Vagina (tissue), 2 donors: ENCODE results near the gene CLEC10A. TPM values are rescaled to one million over a fixed set of nuclear protein-coding genes. Genes with fewer than 3 reads are reported as not detected.

ENCODE experiments used
- DNase-seq, 2 donors: peaks; one replicate each; pipeline ENCODE4 v3.0.0-alpha.2; 2017; ENCODE audit errors: extremely low spot score in 2 of 2
- H3K27ac ChIP-seq: fragments of 200-600 bp; sonication (generic); one replicate; pipeline ENCODE4 v1.5.1; 2019
- H3K27me3 ChIP-seq: fragments of 200-600 bp; sonication (generic); one replicate; pipeline ENCODE4 v1.5.1; 2019
- H3K36me3 ChIP-seq, 2 donors: fragments of 200-600 bp; sonication (generic); one replicate each; pipeline ENCODE4 v1.5.1; 2017 to 2019
- H3K4me1 ChIP-seq: fragments of 200-600 bp; sonication (generic); one replicate; pipeline ENCODE4 v1.5.1; 2019
- H3K4me3 ChIP-seq, 2 donors: fragments of 200-600 bp; sonication (generic); 1 replicate in 1 of 2; 2 replicates in 1 of 2; pipeline ENCODE4 v1.5.1; 2016 to 2019
- H3K9me3 ChIP-seq: fragments of 200-600 bp; sonication (generic); one replicate; pipeline ENCODE4 v1.5.1; 2019
- CTCF ChIP-seq, 3 experiments: fragments of 450-650 bp in 2 of 3; fragments of 200-600 bp in 1 of 3; sonication (generic) in 1 of 3; IDR thresholded peaks; one replicate each; pipeline ENCODE4 v1.5.1; 2017 to 2019; ENCODE audit warnings: antibody characterized with exemption in 3 of 3, mild to moderate bottlenecking in 2 of 3, moderate library complexity in 2 of 3
- POLR2A ChIP-seq, 2 donors: fragments of 450-650 bp; IDR thresholded peaks; one replicate each; pipeline ENCODE4 v1.6.1; 2017; ENCODE audit warnings: antibody characterized with exemption in 2 of 2, mild to moderate bottlenecking in 2 of 2, moderate library complexity in 2 of 2
- POLR2AphosphoS5 ChIP-seq, 2 donors: sonication (generic); formaldehyde crosslinking; IDR thresholded peaks; one replicate each; pipeline ENCODE4 v1.9.0; 2017; ENCODE audit warnings: antibody characterized with exemption in 2 of 2, mild to moderate bottlenecking in 2 of 2, low read depth in 1 of 2; ENCODE audit not compliant: insufficient read depth in 1 of 2
- intact Hi-C: fragments of 100-400 bp; cut with DNase I; formaldehyde crosslinking; loops from one replicate; pipeline ENCODE4 v1.15.1; 2023
- total RNA-seq: library from RNA; depleted of rRNA; stranded (reverse); fragments of >200 nt; gene quantifications from one replicate; pipeline ENCODE4 v1.2.3, GENCODE V29; 2016

Gene CLEC10A
- total RNA-seq, 1 donor from 2014 or later, result 3.7 TPM

GRCh38 chr17:7077911-7078546, 2.0 kb downstream of the CLEC10A start:
- no peaks in the 10 kb centered on the region for H3K9me3 ChIP-seq
- TF ChIP-seq POLR2A (IDR thresholded peaks at IDR 0.05), result no peak
- TF ChIP-seq CTCF (IDR thresholded peaks at IDR 0.05), result no peak
- TF ChIP-seq POLR2AphosphoS5 (IDR thresholded peaks at IDR 0.05; ENCODE audit: insufficient read depth in 1 of 2, low read depth in 1 of 2), result no peak
- intact Hi-C loops, result no loop called here
- H3K4me3 ChIP-seq, result no peak overlapping the region
- H3K36me3 ChIP-seq, result no peaks in the 10 kb centered on the region
- no peaks in the 10 kb centered on the region for H3K27me3 ChIP-seq
- no peaks in the 10 kb centered on the region for H3K4me1 ChIP-seq
- DNase-seq, result no peak
- H3K27ac ChIP-seq, result no peak overlapping the region

GRCh38 chr17:7074931-7075330, 5.1 kb downstream of the CLEC10A start:
- H3K36me3 ChIP-seq, result no peaks in the 10 kb centered on the region
- H3K4me3 ChIP-seq, result no peak overlapping the region
- intact Hi-C loops, result no loop called here
- H3K9me3 ChIP-seq, result no peaks in the 10 kb centered on the region
- no peaks in the 10 kb centered on the region for H3K27me3 ChIP-seq
- no peak overlapping the region for H3K27ac ChIP-seq
- DNase-seq, result no peak
- TF ChIP-seq POLR2A (IDR thresholded peaks at IDR 0.05) (no peak), POLR2AphosphoS5 (IDR thresholded peaks at IDR 0.05; ENCODE audit: insufficient read depth in 1 of 2, low read depth in 1 of 2) (no peak), CTCF (IDR thresholded peaks at IDR 0.05) (no peak)
- H3K4me1 ChIP-seq, result no peaks in the 10 kb centered on the region

DNA sequence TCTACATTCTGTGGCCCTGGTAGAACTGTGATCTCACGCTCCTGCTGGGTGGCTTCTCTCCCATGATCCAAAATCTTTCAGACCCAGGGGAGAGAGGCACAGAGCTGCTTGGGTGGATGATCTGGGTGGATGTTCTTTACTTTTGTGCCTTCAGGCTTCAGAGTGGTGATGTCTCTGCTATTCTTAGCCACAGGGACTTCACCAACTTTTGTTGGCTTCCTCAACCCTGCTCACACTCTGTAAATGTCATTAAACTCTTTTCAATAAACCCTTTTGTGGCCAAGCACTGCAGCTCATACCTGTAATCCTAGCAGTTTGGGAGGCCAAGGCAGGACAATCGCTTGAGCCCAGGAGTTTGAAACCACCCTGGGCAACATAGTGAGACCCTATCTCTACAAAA, 7.6 kb downstream of the CLEC10A start:
- Histone ChIP-seq H3K4me3 (no peak overlapping the region), H3K36me3 (no peaks in the 10 kb centered on the region), H3K4me1 (no peaks in the 10 kb centered on the region), H3K27me3 (no peaks in the 10 kb centered on the region), H3K9me3 (peaks cover 5% of the 10 kb centered on the region), H3K27ac (no peak overlapping the region)
- intact Hi-C loops, result no loop called here
- TF ChIP-seq CTCF (IDR thresholded peaks at IDR 0.05) (no peak), POLR2AphosphoS5 (IDR thresholded peaks at IDR 0.05; ENCODE audit: insufficient read depth in 1 of 2, low read depth in 1 of 2) (no peak), POLR2A (IDR thresholded peaks at IDR 0.05) (no peak)
- DNase-seq, result no peak

- peaks cover 5% of the 10 kb centered on the region for H3K9me3 ChIP-seq
- intact Hi-C loops, result no loop called here
- H3K36me3 ChIP-seq, result no peaks in the 10 kb centered on the region
- H3K27me3 ChIP-seq, result no peaks in the 10 kb centered on the region
- H3K27ac ChIP-seq, result no peak overlapping the region
- TF ChIP-seq POLR2AphosphoS5 (IDR thresholded peaks at IDR 0.05; ENCODE audit: insufficient read depth in 1 of 2, low read depth in 1 of 2), result no peak
- no peak for TF ChIP-seq POLR2A (IDR thresholded peaks at IDR 0.05)
- TF ChIP-seq CTCF (IDR thresholded peaks at IDR 0.05), result no peak
- DNase-seq, result no peak
- no peak overlapping the region for H3K4me3 ChIP-seq
- H3K4me1 ChIP-seq, result no peaks in the 10 kb centered on the region
Observed at GRCh38 chr17:7070712-7071111, 9.3 kb downstream of the CLEC10A start.

DNA sequence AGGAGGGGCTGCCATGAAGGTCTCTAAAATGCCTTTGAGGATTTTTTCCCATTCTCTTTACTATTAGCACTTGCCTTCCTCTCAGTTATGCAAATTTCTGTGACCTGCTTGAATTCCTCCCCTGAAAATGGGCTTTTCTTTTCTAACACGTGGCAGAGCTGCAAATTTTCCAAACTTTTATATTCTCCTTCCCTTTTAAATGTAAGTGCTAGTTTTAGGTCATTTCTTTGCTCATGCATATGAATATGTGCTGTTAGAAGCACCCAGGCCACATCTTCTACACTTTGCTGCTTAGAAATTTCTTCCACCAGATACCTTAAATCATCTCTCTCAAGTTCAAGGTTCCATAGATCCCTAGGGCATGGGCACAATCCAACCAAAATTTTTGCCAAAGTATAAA, 11.8 kb downstream of the CLEC10A start:
- intact Hi-C loops, result no loop called here
- peaks cover 5% of the 10 kb centered on the region for H3K9me3 ChIP-seq
- no peak for TF ChIP-seq POLR2A (IDR thresholded peaks at IDR 0.05)
- TF ChIP-seq POLR2AphosphoS5 (IDR thresholded peaks at IDR 0.05; ENCODE audit: insufficient read depth in 1 of 2, low read depth in 1 of 2), result no peak
- no peak for TF ChIP-seq CTCF (IDR thresholded peaks at IDR 0.05)

More for the DNA sequence above, 11.8 kb downstream of the CLEC10A start:
- no peak for DNase-seq
- H3K4me1 ChIP-seq, result no peaks in the 10 kb centered on the region
- H3K27ac ChIP-seq, result no peak overlapping the region
- no peaks in the 10 kb centered on the region for H3K36me3 ChIP-seq
- H3K27me3 ChIP-seq, result no peaks in the 10 kb centered on the region
- H3K4me3 ChIP-seq, result no peak overlapping the region
